CD4-positive, alpha-beta T cell (primary cell): ENCODE results near the gene AVEN. TPM values are rescaled to one million over a fixed set of nuclear protein-coding genes. Genes with fewer than 3 reads are reported as not detected.
A peak's percentile ranks its signal among the peaks of the same experiment; 100 is the strongest.
"Not testable (repeated sequence)": the region's sequence is repeated elsewhere in the genome, so short reads cannot be mapped to it uniquely, and the experiment has no call there.

ENCODE experiments used
- ATAC-seq: fragments of 200-7000 bp; cut with Tn5 transposase; one replicate; pipeline ENCODE4 v1.10.0; 2022; ENCODE audit warnings: mild to moderate bottlenecking; ENCODE audit not compliant: poor library complexity
- CTCF ChIA-PET: fragments of 350-600 bp; sonication (Branson Sonifier 250); formaldehyde crosslinking; loops from one replicate; lab custom pipeline; 2021; ENCODE audit warnings: antibody characterized with exemption, inconsistent platforms; lab: Charles Lee
- POLR2A ChIA-PET: fragments of 350-600 bp; sonication (Branson Sonifier 250); formaldehyde crosslinking; loops from one replicate; lab custom pipeline; 2021; ENCODE audit warnings: antibody characterized with exemption, inconsistent platforms; lab: Charles Lee
- DNase-seq, 14 experiments: peaks; one replicate each; pipeline ENCODE4 v3.0.0-alpha.2; 2013 to 2020; ENCODE audit warnings: mixed read lengths in 2 of 14
- H3K27ac ChIP-seq, 2 donors: one replicate each; pipeline versions ENCODE4 v1.5.1 to v1.7.0; 2013; ENCODE audit warnings: low read length in 2 of 2, low read depth in 1 of 2, mild to moderate bottlenecking in 1 of 2
- H3K27me3 ChIP-seq, 2 experiments: 1 replicate in 1 of 2; 2 replicates in 1 of 2; pipeline versions ENCODE4 v1.6.1 to v1.7.0; 2013; ENCODE audit warnings: low read length in 2 of 2, control low read depth in 1 of 2, mild to moderate bottlenecking in 1 of 2, moderate library complexity in 1 of 2; ENCODE audit not compliant: insufficient read depth in 2 of 2, control insufficient read depth in 1 of 2
- H3K36me3 ChIP-seq: one replicate; pipeline ENCODE4 v1.6.1; 2013; ENCODE audit warnings: low read length, control low read depth; ENCODE audit not compliant: insufficient read depth
- H3K4me1 ChIP-seq: one replicate; pipeline ENCODE4 v1.6.1; 2013; ENCODE audit warnings: low read length, control low read depth; ENCODE audit not compliant: insufficient read depth
- H3K4me3 ChIP-seq: one replicate; pipeline ENCODE4 v1.5.1; 2013; ENCODE audit warnings: mild to moderate bottlenecking, low read length, moderate library complexity
- H3K9me3 ChIP-seq, 2 experiments: 1 replicate in 1 of 2; 2 replicates in 1 of 2; pipeline versions ENCODE4 v1.6.1 to v1.7.0; 2013; ENCODE audit warnings: low read length in 2 of 2, mild to moderate bottlenecking in 2 of 2, control low read depth in 1 of 2, moderate library complexity in 1 of 2; ENCODE audit not compliant: control insufficient read depth in 1 of 2, insufficient read depth in 1 of 2
- H3K27ac Mint-ChIP-seq: one replicate; pipeline ENCODE4 v1.8.0; 2020; ENCODE audit warnings: mixed read lengths
- H3K27me3 Mint-ChIP-seq: one replicate; pipeline ENCODE4 v1.8.0; 2021; ENCODE audit warnings: mixed read lengths
- H3K36me3 Mint-ChIP-seq: one replicate; pipeline ENCODE4 v1.8.0; 2021; ENCODE audit warnings: low read depth, mixed read lengths
- H3K4me1 Mint-ChIP-seq: one replicate; pipeline ENCODE4 v1.8.0; 2021; ENCODE audit warnings: low read depth, mixed read lengths
- H3K4me3 Mint-ChIP-seq: one replicate; pipeline ENCODE4 v1.8.0; 2020; ENCODE audit warnings: mild to moderate bottlenecking, mixed read lengths
- H3K9me3 Mint-ChIP-seq: one replicate; pipeline ENCODE4 v1.8.0; 2020; ENCODE audit warnings: mixed read lengths
- intact Hi-C, 2 experiments: fragments of 100-400 bp; cut with DNase I in 1 of 2; cut with micrococcal nuclease in 1 of 2; formaldehyde crosslinking; loops; one replicate each; pipeline versions ENCODE4 v1.15.1 to v1.9.0; 2023 to 2025; cut with DNase I, micrococcal nuclease
- total RNA-seq, 174 experiments: library from RNA in 2 of 174; stranded (reverse) in 2 of 174; gene quantifications; one replicate each; pipeline ENCODE4 v1.2.3 and lab custom pipeline; 2021 to 2026
- TF ChIP-seq, protein P1 (sequence below): fragments of 200-600 bp; IDR thresholded peaks from one replicate; pipeline ENCODE4 v1.8.0; 2022; ENCODE audit warnings: antibody characterized with exemption, mild to moderate bottlenecking

AVEN gene
- total RNA-seq, 2 experiments from 2014 or later, result 4.5 to 4.9 TPM

DNA sequence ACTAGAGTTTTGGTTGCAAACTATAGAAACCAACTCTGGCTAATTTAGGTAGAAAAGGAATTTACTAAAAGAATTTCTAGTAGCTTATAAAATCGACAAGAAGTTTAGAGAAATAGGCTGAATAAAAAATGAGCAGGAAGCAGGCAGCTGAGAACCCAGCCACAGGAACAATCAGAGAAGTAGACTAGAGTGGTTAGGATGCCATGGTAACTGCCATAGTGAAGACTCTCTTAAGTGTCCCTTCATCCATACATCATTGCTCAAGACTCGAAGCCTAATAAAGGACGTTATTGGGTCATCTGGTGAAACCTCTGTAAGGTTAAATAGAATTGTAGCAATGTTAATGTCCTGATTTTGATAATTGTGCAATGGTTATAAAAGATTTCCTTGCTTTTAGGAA is 13.8 kb downstream of the AVEN start:
- Histone ChIP-seq H3K9me3 (peaks cover 0 to 4% of the 10 kb centered on the region in 2 experiments), H3K36me3 (no peaks in the 10 kb centered on the region), H3K27me3 (no peaks in the 10 kb centered on the region), H3K4me1 (no peaks in the 10 kb centered on the region), H3K4me3 (no peak overlapping the region), H3K27ac (no peak overlapping the region)
- TF ChIP-seq, protein P1, sequence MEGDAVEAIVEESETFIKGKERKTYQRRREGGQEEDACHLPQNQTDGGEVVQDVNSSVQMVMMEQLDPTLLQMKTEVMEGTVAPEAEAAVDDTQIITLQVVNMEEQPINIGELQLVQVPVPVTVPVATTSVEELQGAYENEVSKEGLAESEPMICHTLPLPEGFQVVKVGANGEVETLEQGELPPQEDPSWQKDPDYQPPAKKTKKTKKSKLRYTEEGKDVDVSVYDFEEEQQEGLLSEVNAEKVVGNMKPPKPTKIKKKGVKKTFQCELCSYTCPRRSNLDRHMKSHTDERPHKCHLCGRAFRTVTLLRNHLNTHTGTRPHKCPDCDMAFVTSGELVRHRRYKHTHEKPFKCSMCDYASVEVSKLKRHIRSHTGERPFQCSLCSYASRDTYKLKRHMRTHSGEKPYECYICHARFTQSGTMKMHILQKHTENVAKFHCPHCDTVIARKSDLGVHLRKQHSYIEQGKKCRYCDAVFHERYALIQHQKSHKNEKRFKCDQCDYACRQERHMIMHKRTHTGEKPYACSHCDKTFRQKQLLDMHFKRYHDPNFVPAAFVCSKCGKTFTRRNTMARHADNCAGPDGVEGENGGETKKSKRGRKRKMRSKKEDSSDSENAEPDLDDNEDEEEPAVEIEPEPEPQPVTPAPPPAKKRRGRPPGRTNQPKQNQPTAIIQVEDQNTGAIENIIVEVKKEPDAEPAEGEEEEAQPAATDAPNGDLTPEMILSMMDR, result no peak
- ATAC-seq, result no peak
- CTCF ChIA-PET, result no interaction called here
- POLR2A ChIA-PET, result no interaction called here
- no peaks in the 10 kb centered on the region for H3K27me3 Mint-ChIP-seq
- intact Hi-C loops, result no loop called here
- H3K36me3 Mint-ChIP-seq, result no peaks in the 10 kb centered on the region
- no peak overlapping the region for H3K4me3 Mint-ChIP-seq
- no peak for DNase-seq
- H3K4me1 Mint-ChIP-seq, result no peaks in the 10 kb centered on the region
- H3K9me3 Mint-ChIP-seq, result no peaks in the 10 kb centered on the region
- H3K27ac Mint-ChIP-seq, result no peak overlapping the region

DNA sequence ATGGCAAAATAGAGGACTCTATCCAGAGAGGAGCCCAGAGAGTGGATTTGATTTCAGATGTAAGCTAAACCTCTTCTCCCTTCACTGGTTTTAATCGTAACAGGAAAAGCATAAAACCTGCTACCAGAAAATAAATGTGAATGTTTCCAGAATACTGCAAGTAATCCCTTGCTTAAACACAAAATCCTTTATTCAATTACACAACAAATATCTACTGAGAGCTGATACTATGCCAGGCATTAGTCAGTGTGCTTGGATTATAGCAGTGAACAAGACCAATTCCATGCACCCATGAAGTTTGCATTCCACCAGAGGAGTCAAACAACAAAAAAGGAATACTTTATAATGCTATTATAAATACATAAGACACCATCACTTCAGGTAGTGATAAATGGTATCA is 15.1 kb downstream of the AVEN start:
- Mint-ChIP-seq H3K4me3 (no peak overlapping the region), H3K4me1 (no peaks in the 10 kb centered on the region), H3K27ac (no peak overlapping the region), H3K27me3 (no peaks in the 10 kb centered on the region), H3K9me3 (no peaks in the 10 kb centered on the region), H3K36me3 (no peaks in the 10 kb centered on the region)
- POLR2A ChIA-PET, result no interaction called here
- H3K9me3 ChIP-seq, result peaks cover 0 to 4% of the 10 kb centered on the region in 2 experiments
- ATAC-seq (no peak), DNase-seq (no peak)
- CTCF ChIA-PET, result no interaction called here
- no peaks in the 10 kb centered on the region for H3K27me3 ChIP-seq
- no peak overlapping the region for H3K4me3 ChIP-seq
- intact Hi-C loops, result no loop called here
- TF ChIP-seq, protein P1, result no peak
- H3K27ac ChIP-seq, result no peak overlapping the region
- no peaks in the 10 kb centered on the region for H3K36me3 ChIP-seq
- H3K4me1 ChIP-seq, result no peaks in the 10 kb centered on the region

DNA sequence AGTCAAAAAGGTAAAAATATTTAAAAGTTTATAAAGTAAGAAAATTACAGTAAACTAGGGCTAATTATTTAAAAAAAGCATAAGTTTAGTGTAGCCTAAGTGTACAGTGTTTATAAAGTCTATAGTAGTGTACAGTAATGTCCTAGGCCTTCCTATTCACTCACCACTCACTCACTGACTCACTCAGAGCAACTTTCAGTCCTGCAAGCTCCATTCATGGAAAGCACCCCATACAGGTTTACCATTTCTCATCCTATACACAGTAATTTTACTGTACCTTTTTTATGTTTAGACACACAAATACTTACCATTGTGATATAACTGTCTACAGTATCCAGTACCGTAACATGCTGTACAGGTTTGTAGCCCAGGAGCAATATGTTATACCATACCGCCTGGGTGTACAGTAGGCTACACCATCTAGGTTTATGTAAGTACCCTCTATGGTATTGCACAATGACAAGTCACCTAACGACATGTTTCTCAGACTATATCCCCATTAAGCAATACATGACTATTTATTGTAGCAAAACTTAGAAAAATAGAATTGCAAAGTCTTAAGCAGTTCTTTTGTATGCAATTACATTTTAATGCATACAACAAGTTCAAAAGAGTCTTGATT is 19.5 kb downstream of the AVEN start:
- no peaks in the 10 kb centered on the region for H3K9me3 ChIP-seq
- H3K9me3 Mint-ChIP-seq, result no peaks in the 10 kb centered on the region
- no peak overlapping the region for H3K27ac Mint-ChIP-seq
- no peak overlapping the region for H3K4me3 Mint-ChIP-seq
- H3K27ac ChIP-seq, result no peak overlapping the region
- intact Hi-C loops, result no loop called here
- DNase-seq (no peak), ATAC-seq (no peak)
- peaks cover 8% of the 10 kb centered on the region for H3K4me1 ChIP-seq
- H3K36me3 Mint-ChIP-seq, result no peaks in the 10 kb centered on the region
- no peaks in the 10 kb centered on the region for H3K27me3 ChIP-seq
- peaks cover 15% of the 10 kb centered on the region for H3K4me1 Mint-ChIP-seq
- H3K36me3 ChIP-seq, result no peaks in the 10 kb centered on the region
- TF ChIP-seq, protein P1, result no peak
- POLR2A ChIA-PET, result interaction anchor here (1.8 kb wide), 1 partner anchor 82 kb away, joined by 4 read pairs; the partner anchor contains the start of genes EMC7 and PGBD4
- no peak overlapping the region for H3K4me3 ChIP-seq
- CTCF ChIA-PET, result no interaction called here
- H3K27me3 Mint-ChIP-seq, result no peaks in the 10 kb centered on the region

DNA sequence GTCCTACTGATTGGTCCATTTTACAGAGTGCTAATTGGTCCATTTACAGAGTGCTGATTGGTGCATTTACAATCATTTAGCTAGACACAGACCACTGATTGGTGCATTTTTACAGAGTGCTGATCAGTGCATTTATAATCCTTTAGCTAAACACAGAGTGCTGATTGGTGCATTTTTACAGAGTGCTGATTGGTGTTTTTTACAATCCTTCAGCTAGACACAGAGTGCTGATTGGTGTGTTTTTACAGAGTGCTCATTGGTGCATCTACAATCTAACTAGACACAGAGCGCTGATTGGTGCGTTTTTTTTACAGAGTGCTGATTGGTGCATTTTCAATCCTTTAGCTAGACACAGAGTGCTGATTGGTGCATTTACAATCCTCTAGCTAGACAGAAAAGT is 20.3 kb downstream of the AVEN start:
- Mint-ChIP-seq H3K4me3 (peak overlapping the region; percentile 5), H3K4me1 (peaks cover 15% of the 10 kb centered on the region)
- H3K9me3 ChIP-seq, H3K27me3 Mint-ChIP-seq, H3K4me3 ChIP-seq, H3K4me1 ChIP-seq, H3K9me3 Mint-ChIP-seq, intact Hi-C loops, H3K27ac Mint-ChIP-seq, DNase-seq, H3K36me3 Mint-ChIP-seq, CTCF ChIA-PET, ATAC-seq, H3K36me3 ChIP-seq, H3K27ac ChIP-seq, H3K27me3 ChIP-seq: not testable (repeated sequence)
- POLR2A ChIA-PET, result interaction anchor here (0.9 to 1.8 kb wide), 2 partner anchors 19 to 83 kb away, joined by 3 to 4 read pairs; partner anchors contain the start of genes EMC7 and PGBD4
